ENCODE results near the gene SLC25A28.

GRCh38 chr10:99598011-99598410, 22.2 kb downstream of the SLC25A28 start:
- TF ChIP-seq CTCF (IDR thresholded peaks at IDR 0.05; ENCODE audit: poor library complexity, severe bottlenecking) (no peak), RAD21 (conservative IDR thresholded peaks at IDR 0.05) (no peak), POLR2AphosphoS5 (IDR thresholded peaks at IDR 0.05) (no peak), EZH2 (IDR thresholded peaks at IDR 0.05; ENCODE audit: borderline replicate concordance, insufficient read depth, low read length, poor library complexity, severe bottlenecking) (no peak), SMC3 (conservative IDR thresholded peaks at IDR 0.05; ENCODE audit: poor library complexity) (no peak)

Data from neural cell (in vitro differentiated cells).